ENCODE results near the gene TSPAN3.

The TSPAN3 gene

DNA sequence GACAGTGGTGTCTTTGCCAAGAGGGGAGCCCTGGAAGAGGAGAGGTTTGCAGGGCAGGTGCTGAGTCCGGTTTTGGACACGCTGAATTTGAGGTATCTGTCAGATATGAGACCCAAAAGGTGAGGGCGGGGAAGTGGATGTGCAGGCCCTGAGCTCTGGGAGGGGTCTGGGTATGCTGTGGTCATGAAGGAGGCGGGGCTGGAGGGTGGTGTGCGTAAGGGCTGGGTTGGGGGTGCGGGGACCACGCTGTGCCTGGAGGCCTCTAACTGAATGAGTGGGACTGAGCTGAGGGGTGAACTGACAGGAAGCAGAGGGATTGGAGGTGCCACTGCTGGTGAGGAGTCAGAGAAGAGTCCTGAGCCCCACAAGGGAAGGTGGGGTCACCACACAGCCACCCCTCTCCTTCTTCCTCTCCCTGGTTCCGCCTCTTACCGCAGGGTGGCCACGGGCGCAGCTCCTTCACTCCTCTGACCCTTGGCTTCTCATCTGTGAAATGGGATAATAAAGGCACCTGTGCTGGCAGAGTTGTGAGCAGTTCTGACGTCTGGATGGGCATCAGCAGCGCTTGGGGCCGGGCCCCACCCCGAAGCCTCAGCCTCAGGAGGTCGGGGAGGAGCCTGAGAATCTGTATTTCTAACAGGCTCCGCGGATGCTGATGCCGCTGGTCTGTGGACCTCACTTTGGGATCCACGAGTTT is 47.2 kb downstream of the TSPAN3 start:
- DNase-seq, result no peak

DNA sequence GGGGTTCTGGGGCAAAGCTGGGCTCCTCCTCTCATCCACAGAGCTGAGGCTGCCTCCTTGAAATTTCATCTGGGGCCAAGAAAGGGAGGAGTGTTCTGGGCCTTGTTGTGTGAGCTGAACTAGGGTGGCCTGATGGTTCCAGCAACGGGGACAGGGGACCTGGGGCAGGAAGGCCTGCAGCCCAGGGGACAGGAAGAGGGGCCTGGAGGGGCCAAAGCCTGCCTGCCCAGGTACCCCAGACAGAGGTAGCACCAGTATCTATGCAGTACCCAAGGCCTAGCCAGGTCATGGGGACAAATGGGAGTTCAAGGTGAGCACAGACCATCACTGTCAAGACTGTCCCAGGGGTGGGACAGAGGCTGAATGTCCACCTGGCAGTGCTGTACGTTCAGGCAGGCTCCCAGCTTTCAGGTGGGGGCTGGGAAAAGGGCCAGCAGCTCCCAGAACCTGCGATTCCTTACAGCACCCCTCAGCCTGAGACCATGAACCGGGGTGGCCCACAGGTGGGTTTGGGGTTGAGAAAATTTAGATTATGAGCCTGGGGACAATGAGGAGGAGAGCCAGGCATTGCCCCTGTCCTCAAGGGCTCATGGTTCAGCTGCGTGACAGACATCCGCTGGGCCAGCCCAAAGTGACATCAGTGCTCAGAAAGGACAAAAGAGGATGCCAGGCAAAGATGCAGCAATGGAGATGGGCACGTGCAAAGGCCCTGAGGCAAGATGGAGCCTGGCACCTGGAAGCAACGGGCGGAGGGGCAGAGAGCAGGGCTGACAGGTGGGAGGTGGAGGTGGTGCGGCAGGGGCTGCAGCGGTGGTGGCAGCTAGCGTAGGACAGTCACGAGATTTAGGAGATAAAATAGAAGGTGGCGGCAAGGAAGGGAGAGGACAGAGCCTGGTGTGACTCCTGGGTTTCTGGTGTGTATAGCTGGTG is 48.0 kb downstream of the TSPAN3 start:
- DNase-seq, result no peak

DNA sequence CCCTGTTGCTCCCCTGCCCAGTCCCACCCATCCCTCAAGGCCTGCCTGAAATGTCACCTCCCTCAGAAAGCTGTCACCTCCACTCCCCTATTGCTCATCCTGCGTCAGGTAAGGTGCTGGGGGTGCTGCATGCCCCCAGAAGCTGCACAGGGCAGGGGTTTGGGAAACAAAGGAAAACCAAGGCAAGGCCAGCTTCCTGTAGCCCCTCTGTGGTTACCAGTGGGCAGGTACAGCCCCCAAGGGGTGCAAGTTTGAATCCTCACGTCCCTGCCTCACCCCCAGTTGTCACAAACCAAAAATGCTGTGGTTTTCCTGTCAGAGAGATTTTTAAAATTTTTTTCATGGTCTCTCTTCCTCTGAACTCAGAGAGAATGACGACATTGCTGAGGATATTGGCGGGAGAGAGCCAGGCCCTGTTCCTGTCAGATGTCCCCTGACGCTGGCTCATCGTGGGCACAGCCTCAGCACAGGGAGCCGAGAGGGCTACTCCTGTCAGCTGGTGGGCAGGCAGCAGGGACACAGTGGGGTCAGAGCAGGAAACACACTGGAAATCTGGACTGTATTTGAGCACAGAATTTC is 49.0 kb downstream of the TSPAN3 start:
- DNase-seq, result no peak

DNA sequence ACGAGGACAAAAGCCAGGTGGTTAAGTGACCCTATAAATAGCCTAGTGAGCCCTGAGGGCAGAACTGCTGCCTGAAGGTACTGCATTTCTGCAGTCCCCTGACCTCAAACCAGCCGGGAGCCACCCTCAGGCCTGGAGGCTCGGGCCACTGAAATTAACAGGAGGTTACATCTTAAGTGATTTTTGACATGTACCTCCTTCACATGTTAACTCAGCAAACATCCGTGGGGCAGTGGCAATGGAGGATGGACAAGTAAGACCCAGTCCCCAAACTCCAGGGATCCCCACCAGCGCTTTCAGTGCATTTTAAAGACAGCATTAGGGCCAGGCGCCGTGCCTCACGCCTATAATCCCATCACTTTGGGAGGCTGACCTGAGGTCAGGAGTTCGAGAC is 49.8 kb downstream of the TSPAN3 start:
- no peak for DNase-seq

DNA sequence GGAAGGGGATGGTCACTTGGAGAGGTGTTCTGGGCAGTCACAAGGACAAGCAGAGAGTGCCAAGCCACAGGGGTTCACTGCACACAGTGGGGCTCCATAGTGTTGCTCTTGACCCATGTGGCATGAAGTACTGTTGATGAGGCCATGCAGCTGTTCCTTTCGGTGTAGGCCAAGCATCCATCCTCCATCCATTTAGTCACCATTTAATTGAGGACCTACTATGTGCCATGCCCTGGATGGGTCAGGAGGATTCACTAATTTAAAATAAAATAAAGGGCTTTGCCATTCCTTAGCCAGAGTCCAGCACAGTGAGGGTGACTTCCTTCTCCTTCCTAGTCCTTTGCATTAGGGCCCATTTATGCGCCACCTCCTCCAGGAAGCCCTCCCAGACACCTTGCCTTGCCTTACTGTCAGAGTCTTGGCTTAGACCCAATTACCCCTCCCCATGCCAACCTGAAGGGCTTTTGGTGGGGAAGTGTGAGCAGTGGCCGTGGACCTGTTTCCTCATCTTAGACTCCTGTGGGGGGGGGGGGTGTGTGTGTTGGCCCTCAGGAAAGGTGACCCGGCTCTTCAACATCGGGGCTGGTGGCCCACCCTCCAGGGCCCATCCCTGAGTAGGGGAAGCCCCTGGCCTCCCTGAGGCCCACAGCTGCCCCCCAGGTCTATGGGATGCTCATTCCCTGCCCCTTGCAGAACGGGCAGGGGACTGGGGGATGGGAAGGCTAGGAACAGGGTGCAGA is 50.4 kb downstream of the TSPAN3 start:
- DNase-seq, result no peak

DNA sequence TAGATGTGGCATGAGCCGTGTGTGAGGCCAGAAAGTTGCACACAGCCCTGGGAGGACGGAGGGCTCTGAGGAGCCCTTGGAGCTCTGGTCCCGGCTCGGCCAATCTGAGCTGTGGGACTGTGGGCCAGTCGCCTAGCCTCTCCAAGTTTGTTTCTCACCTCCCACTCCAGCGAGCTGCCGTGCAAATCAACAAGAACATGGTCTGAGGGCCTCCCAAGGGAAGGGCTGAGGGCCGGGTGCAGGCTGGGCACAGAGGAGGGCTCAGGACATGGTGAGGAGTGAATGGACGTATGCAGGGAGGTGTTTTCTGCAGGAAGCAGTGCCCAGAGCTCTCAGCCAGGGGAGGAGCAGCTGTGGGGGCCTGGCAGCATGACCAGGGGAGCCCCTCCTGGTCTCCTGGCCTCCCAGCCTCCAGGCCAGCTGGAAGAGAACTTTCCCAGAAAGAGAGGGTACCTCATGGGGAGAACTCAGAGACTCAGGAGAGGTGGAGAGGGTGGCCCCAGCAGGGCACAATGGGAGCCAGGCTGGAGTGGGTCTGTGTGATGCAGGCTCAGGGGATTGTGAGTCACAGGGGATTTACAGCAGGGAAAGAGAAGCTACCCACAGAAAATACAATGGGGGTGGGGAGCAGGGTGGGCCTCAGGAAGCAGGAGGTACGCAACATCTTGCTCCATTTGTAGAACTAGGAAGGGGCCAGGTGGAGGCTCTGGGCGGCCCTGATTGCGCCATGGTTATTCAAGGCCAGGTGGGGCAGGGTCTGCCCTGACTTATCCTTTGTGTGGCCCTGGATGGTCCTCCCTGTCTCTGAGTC is 51.2 kb downstream of the TSPAN3 start:
- no peak for DNase-seq

DNA sequence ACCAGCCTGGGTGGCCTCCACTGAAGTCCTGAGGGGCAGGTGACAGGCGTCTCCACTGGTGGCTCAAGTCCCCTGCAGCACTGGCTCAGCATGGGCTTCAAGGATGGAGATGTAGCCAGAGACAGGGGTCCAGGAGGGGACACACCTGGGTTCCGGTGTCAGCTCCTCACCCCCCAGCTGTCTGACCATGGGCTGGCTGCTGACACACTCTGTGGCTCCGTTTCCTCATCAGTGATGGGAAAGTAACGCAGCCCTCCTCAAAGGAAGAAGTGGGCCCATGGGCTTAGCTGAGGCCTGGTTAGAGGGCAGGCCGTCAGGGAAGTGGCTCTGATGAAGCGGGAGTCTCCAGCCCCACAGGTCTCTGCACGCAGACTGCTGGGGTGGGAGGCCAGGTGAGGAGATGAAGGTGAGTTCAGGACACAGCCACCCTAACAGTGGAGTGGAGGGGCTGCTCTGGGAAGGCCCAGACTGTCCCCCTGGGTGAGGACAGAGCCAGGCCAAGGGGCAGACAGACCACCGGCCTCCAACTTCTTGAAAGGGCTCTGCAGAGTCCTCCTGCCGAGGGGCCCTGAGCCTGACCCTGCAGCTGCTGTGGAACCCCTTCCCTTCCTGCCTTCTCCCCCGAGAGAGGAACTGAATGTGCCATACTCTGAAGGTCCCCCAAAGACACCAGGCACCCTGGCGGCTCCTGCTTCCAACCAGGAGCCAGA is 52.0 kb downstream of the TSPAN3 start:
- DNase-seq, result no peak

DNA sequence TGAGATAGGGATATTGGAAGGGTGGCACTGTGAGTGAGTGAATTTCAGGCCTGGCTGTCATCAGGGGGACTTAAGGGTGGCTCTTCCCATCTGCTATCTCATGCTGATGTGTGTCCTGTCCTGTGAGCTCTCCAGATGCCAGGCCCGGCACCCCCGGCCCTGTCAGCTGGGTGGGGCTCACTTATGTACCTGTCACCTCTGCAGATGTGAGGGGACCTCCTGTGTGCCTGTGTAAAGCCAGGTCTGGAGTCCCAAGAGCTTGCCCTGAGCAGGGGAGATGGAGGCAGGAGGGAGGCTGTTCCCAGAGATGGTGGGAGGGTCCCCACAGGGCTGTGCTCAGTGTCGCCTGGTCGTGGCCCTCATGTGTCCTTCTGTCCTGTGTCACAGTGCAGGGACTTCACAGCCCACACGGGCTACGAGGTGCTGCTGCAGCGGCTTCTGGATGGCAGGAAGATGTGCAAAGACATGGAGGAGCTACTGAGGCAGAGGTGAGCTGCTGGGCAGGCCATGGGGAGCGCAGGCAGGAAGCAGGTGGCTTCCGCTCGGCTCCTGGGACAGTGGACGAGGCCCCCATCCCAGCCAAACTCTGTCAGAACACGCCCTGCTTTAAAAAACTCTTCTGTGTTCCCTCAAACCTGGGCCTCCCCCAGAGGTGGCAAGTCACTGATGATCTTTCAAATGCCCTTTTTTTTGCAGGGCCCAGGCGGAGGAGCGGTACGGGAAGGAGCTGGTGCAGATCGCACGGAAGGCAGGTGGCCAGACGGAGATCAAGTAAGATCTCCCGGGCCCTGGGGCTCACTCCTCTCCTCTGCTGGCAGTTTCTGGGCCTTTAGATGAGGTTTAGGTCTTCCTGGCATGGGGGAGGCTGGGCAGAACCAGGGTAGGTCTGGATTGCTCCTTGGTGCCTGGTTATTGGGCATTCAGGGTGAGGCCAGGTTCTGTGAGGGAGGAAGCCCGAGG is 52.9 kb downstream of the TSPAN3 start:
- no peak for DNase-seq

DNA sequence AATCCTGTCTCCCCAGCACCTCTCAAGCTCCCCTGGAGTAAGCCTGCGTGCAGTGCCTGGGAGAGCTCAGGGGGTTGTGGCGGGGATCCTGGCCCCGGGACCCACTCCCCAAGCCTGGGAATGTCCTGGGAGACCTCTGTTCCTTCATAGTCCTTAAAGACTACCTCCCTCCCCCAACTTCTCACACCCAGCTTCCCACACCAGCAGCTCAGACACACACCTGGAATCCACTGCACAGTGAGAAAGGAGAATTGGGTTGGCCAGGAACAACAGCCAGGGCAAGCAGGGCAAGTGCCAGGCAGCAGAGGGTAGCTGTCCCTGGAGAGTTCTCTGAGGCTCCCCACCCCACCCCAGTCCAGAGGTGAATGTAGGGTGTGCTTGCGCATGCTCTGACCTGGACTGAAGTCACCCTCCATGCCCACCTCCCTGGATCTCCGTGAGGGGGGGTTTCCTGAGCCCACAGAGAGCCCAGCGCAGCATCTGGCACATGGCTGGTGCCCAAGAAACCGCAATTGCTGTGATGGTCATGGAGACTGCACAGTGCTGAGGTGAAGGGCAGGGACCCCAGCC is 53.7 kb downstream of the TSPAN3 start:
- no peak for DNase-seq

DNA sequence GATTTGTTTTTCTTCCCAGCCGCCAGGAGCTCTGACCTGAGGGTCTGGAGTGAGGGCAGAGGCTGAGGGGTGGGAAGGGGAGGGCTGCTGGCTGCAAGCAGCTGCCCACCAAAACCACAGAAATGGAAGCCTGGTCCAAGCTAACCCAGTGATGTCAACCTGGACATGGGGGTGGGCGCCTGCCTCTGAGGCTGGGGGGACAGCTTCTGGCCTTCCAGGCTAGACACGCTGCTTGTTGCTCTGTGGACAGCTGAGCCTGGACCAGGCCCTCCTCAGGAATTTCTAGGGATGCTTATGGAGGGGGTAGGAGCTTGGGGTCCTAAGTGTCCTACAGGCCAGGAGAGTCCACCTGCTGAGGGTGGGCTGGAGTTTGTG is 54.6 kb downstream of the TSPAN3 start:
- no peak for DNase-seq

DNA sequence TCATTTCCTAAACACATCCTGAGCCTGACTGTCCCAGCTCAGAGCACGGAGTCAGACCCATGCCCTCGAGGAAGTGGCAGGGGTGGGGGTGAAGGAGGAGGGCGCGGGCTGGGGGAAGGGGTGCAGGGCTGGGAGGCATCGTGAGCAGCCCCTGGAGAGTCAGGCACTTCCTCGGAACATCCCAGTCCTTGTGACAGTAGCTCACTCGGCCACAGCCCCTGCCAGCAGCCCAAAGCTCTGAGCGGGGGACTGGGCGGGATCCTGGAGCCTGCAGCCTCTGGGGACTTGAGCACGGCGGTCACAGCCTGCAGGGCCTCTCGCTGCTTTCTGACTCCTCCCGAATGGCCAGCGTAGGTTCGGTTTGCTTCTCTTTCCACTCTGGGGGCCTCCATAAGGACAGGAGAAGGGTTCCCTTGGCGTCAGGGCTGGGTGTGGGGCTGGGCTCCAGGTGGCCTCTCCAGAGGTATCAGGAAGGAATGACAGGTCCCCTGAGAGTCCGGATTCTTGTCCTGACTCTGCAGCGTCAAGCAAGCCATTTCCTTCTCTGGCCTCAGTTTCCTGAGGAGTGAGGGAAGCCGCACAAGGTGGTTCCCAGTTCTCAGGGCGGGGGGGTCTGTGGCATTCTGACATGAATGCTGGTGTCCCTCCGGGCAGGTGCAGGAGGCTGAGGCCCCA is 55.1 kb downstream of the TSPAN3 start:
- DNase-seq, result no peak

DNA sequence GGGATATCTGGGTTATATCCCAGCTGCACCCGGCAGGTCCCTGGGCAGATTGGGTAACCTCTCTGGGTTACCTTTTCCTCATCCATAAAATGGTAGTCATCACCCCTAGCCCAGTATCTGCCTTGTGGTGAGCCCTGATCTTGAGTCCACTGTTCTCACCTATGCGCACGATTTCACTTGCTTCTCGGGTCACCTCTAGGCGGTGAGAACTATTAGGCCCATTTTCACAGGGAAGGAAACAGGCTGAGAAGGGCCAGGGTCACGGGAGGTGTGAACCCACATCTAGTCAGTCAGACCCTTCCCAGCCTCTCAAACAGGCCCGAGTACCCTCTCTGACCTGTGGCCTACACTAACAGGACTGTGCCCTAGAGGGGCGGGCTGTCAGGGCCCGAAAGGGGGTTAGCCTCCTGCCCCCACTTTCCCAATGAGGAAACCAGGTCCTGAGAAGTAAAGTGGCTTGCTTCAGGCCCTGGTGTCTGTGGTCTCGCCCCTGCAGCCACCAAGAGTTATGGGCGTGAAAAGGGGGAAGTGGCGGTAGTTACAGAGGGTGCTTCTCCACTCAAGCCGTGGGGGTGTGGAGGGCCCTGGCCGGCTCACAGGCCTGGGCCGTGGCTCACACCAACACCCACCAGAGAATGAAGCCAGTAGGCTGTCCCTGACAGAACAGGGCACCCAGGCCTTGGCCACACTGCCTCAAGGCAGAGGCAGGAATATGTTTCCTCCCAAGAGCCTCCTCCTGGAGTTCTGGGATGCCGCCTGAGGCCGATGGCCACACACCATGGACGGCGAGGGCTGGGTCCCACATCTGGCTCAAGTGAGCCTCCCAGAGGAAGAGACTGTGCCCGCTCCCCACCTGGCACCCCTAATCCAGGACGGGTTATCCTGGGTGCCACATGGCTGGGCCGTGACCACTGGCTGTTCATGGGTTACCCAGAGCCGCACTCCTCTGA is 56.5 kb downstream of the TSPAN3 start:
- DNase-seq, result peak in 4 of 14 donors; percentile 9 to 44 (median 16)

DNA sequence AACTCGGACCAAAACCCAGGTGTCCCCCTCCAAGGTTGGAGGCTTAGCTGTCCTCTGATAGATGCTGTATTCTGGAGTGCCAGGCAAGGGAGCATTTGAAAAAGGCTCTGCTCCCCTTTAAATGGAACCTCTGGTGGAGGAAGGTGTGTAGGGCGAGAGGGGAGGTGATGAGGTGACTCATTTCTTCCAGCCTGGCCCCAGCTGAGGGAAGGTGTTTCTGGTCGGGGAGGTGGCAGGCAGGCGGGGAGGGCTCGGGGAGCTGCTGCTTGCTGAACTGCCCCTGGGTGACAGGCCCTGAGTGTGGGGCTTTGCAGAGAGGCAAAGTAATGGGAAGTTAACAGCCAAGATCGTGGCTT is 57.2 kb downstream of the TSPAN3 start:
- DNase-seq, result no peak

DNA sequence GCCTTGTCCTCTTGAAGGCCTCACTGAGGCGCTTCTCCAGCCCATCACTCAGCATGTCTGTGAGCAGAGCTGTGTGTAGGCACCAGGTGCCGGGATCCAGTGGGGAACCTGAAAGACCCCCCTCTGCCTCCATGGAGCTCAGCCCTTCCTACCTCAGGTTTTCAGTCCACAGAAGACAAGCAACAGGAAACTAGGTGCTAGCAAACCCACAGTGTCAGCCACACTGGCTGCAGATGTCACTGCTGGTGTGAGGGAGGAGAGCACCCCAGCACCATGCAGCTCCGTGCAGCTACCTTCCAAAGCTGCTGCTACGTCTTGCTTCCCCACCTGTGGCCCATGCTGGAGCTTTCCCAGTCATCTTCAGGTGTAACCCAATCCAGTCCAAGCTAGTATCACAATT is 58.0 kb downstream of the TSPAN3 start:
- no peak for DNase-seq

DNA sequence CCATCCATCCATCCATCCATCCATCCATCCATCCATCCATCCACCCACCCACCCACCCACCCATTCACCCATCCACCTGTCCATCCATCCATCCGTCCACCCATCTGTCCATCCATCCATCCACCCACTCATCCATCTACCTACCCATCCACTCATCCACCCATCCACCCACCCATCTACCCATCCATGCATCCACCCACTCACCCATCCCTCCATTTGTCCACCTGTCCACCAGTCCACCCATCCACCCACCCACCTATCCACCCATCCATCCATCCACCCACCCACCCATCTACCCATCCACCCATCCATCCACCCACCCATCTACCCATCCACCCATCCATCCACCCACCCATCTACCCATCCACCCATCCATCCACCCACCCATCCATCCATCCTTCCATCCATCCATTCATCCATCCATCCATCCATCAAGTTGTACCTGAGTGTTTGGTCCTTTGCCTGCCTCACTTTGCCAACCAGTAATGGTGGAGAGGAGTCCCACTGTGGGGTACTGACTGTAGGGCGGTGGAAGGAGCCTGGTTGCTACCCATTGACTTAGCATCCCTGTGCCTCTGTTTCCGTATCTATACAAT is 58.7 kb downstream of the TSPAN3 start:
- DNase-seq, result no peak

DNA sequence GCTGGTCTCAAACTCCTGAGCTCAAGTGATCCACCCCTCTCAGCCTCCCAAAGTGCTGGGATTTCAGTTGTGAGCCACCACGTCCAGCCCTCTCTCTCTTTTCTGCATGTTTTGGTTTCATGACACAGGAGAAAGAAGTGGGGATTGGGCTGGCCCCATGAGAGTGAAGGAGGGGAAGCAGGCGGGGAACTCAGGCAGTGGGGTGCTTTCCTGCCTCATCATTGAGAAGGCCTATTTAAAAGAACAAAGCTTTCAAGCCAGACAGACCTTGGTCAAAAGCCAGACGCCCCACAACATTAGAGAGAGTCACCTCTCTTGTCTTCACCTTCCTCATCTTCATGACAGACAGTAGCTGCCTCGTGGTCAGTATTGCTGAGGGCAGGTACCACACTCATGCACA is 60.1 kb downstream of the TSPAN3 start:
- DNase-seq, result no peak

DNA sequence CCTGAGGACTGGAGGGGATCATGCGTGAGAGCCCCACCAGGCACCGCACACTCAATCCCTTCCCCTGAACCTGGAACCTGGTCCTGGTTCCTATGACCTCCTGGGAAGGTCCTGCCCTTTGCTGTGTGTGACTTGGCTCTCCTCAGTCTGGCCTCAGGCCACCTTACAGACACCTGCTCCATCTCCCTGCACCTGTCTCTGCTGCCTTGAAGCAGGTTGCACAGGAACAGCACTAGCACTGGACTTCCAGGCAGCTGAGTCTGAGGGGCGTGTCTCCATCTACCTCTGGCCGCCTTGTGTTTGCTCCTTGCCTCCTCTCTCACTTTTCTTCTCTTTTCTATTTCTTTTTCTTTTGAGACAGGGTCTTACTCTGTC is 60.6 kb downstream of the TSPAN3 start:
- DNase-seq, result no peak

Data from C1 segment of cervical spinal cord (tissue), 14 donors.